Endodermal cell (in vitro differentiated cells): ENCODE measurements around the gene MDH1B. TPM values are rescaled to one million over a fixed set of nuclear protein-coding genes. Genes with fewer than 3 reads are reported as not detected.

Source experiments
- DNase-seq: peaks from one replicate; pipeline ENCODE4 v3.0.0-alpha.2; 2017
- H3K27ac ChIP-seq: 2 replicates; pipeline ENCODE4 v1.5.1; 2013; ENCODE audit warnings: mild to moderate bottlenecking, low read depth, low read length, moderate library complexity
- H3K27me3 ChIP-seq: 2 replicates; pipeline ENCODE4 v1.6.1; 2013; ENCODE audit warnings: mild to moderate bottlenecking, low read length, moderate library complexity; ENCODE audit not compliant: insufficient read depth, control insufficient read depth, poor library complexity, severe bottlenecking
- H3K36me3 ChIP-seq: 2 replicates; pipeline ENCODE4 v1.7.0; 2013; ENCODE audit warnings: mild to moderate bottlenecking, low read length, moderate library complexity; ENCODE audit not compliant: control insufficient read depth, insufficient read depth
- H3K4me1 ChIP-seq: one replicate; pipeline ENCODE4 v1.7.0; 2013; ENCODE audit warnings: low read length; ENCODE audit not compliant: control insufficient read depth, insufficient read depth
- H3K4me3 ChIP-seq: 2 replicates; pipeline ENCODE4 v1.5.1; 2013; ENCODE audit warnings: mild to moderate bottlenecking, low read length, moderate library complexity
- H3K9ac ChIP-seq: 2 replicates; pipeline ENCODE4 v1.6.1; 2013; ENCODE audit warnings: mild to moderate bottlenecking, low read length, moderate library complexity; ENCODE audit not compliant: poor library complexity, severe bottlenecking; ENCODE audit errors: extremely low read depth
- H3K9me3 ChIP-seq: 2 replicates; pipeline ENCODE4 v1.6.1; 2013; ENCODE audit warnings: mild to moderate bottlenecking, low read length, moderate library complexity; ENCODE audit not compliant: control insufficient read depth
- H3K27ac Mint-ChIP-seq: 2 replicates; pipeline ENCODE4 v1.8.0; 2020; ENCODE audit warnings: mixed read lengths
- H3K27me3 Mint-ChIP-seq: 2 replicates; pipeline ENCODE4 v1.8.0; 2021; ENCODE audit warnings: mild to moderate bottlenecking, mixed read lengths; ENCODE audit not compliant: insufficient read depth
- H3K36me3 Mint-ChIP-seq: 2 replicates; pipeline ENCODE4 v1.8.0; 2020; ENCODE audit warnings: low read depth, mixed read lengths
- H3K4me1 Mint-ChIP-seq: 2 replicates; pipeline ENCODE4 v1.8.0; 2020; ENCODE audit warnings: mixed read lengths
- H3K4me3 Mint-ChIP-seq: 2 replicates; pipeline ENCODE4 v1.8.0; 2020; ENCODE audit warnings: mild to moderate bottlenecking, moderate library complexity, mixed read lengths
- H3K9me3 Mint-ChIP-seq: 2 replicates; pipeline ENCODE4 v1.8.0; 2020; ENCODE audit warnings: mild to moderate bottlenecking, mixed read lengths
- WGBS, 2 experiments: methylation state at CpG; one replicate each; pipeline versions ENCODE4 v1.1.5 to v1.1.7; 2013; ENCODE audit warnings: missing lambda C conversion rate in 2 of 2, mixed read lengths in 1 of 2; ENCODE audit not compliant: insufficient coverage in 1 of 2, insufficient read length in 1 of 2; 5-methylcytosine and 5-hydroxymethylcytosine counted together
- total RNA-seq, 2 donors: library from RNA; stranded (reverse); fragmentation: NEBNext Ultra II Directional in 1 of 2; extraction: Animal tissue kit (Norgen Biotek cat#: 25700) in 1 of 2; gene quantifications; 2 replicates in 1 of 2; 3 replicates in 1 of 2; pipeline ENCODE4 v1.2.1, GENCODE V29; 2021
- TF ChIP-seq, protein P1 (sequence below): fragments of 200-600 bp; sonication (generic); conservative IDR thresholded peaks from 2 replicates; pipeline ENCODE4 v1.5.0; 2021; ENCODE audit warnings: antibody characterized with exemption, mild to moderate bottlenecking

Gene MDH1B
- total RNA-seq, 2 donors from 2014 or later: 1.5 to 2.9 TPM

DNA sequence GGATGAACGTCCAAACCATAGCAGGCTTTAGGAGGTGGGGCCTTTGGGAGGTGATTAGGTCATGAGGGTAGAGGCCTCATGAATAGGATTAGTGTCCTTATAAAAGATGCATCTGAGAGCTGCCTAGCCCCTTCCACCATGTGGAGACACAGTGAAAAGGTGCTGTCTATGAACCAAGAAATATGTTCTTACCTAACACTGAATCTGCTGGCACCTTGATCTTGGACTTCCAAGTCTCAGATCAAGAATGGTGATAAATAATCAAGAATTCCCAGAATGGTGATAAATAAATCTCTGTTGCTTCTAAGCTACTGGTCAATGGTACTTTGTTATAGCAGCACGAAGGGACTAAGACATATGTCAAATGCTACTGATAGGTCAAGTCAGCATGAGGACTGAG, 31.8 kb downstream of the MDH1B start:
- WGBS, 2 experiments: 88 to 91% methylated on average over 1 to 2 of the region's 2 CpGs
- Mint-ChIP-seq H3K27me3 (no peaks in the 10 kb centered on the region), H3K4me3 (no peak overlapping the region), H3K36me3 (no peaks in the 10 kb centered on the region), H3K9me3 (no peaks in the 10 kb centered on the region), H3K4me1 (no peaks in the 10 kb centered on the region), H3K27ac (no peak overlapping the region)
- no peaks in the 10 kb centered on the region for H3K36me3 ChIP-seq
- H3K4me3 ChIP-seq: no peak overlapping the region
- no peaks in the 10 kb centered on the region for H3K27me3 ChIP-seq
- H3K27ac ChIP-seq: no peak overlapping the region
- H3K9ac ChIP-seq: no peak overlapping the region
- H3K4me1 ChIP-seq: no peaks in the 10 kb centered on the region
- H3K9me3 ChIP-seq: no peaks in the 10 kb centered on the region
- DNase-seq: no peak
- TF ChIP-seq, protein P1, sequence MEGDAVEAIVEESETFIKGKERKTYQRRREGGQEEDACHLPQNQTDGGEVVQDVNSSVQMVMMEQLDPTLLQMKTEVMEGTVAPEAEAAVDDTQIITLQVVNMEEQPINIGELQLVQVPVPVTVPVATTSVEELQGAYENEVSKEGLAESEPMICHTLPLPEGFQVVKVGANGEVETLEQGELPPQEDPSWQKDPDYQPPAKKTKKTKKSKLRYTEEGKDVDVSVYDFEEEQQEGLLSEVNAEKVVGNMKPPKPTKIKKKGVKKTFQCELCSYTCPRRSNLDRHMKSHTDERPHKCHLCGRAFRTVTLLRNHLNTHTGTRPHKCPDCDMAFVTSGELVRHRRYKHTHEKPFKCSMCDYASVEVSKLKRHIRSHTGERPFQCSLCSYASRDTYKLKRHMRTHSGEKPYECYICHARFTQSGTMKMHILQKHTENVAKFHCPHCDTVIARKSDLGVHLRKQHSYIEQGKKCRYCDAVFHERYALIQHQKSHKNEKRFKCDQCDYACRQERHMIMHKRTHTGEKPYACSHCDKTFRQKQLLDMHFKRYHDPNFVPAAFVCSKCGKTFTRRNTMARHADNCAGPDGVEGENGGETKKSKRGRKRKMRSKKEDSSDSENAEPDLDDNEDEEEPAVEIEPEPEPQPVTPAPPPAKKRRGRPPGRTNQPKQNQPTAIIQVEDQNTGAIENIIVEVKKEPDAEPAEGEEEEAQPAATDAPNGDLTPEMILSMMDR: no peak

DNA sequence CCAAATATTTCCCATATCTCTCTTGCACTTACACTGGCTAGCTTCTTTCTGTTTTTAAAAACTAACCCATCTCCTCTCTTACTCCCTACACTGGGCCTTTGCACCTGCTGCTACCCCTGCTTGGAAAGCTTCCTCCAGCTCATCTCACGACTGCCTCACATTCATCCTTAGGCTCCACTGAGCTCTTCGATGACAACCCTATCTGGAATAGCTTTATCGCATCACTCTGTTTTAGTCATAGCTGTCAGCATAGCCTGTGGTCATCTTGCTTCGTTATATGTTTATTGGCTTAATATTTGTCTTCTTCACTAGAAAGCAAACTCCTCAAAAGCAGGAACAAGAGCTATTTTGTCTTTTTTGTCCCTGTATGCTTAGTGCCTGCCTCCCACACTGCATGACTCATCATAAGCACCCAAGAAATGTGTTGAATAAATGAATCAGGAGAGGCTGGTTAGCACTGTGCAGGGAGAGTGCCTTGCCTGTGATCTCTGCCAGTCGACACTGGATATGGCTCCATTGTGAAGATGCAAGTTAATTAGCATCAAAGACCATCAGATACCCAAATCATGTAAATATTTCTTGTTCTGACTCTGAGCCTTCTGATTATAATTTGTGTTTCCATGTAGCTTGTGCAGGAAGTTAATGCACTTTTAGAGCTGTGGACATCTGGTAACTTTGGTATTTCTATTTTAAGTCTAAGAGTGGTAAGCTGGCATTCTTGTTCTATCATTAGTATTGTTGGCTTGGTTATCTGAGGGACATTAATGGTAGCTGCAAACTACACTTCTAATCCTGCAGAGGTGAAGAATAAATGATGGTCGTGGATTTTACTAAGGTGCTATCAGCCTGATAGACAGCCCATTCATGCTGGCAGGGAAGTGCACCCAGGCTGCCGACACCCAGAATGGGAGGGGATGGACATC, 36.6 kb downstream of the MDH1B start:
- H3K36me3 Mint-ChIP-seq: no peaks in the 10 kb centered on the region
- H3K9me3 Mint-ChIP-seq: no peaks in the 10 kb centered on the region
- H3K27ac Mint-ChIP-seq: no peak overlapping the region
- Histone ChIP-seq H3K4me1 (no peaks in the 10 kb centered on the region), H3K9me3 (no peaks in the 10 kb centered on the region), H3K4me3 (no peak overlapping the region), H3K9ac (no peak overlapping the region), H3K36me3 (no peaks in the 10 kb centered on the region), H3K27ac (no peak overlapping the region), H3K27me3 (no peaks in the 10 kb centered on the region)
- H3K4me3 Mint-ChIP-seq: no peak overlapping the region
- H3K4me1 Mint-ChIP-seq: no peaks in the 10 kb centered on the region
- 87 to 91% methylated on average over 6 to 7 of the region's 7 CpGs for WGBS, 2 experiments
- DNase-seq: no peak
- TF ChIP-seq, protein P1: no peak
- no peaks in the 10 kb centered on the region for H3K27me3 Mint-ChIP-seq

DNA sequence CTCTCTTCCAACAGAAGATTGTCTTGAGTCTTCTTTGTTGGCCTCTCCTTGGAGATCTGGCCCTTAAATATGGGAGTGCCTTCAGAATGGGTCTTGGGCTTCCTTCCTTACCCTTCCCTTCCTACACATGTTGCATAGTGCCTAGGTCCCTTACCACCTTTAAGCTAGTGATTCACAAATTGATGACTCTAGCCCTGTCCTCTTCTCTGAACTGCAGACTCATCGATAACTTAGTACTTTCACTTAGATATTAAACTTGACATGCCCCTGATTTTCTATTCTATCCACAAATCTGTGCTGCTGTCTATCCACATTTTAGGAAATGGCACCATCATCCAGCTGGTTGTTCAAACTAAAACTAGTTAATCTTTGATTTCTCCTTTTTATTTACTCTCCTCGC, 37.8 kb downstream of the MDH1B start:
- Mint-ChIP-seq H3K27ac (no peak overlapping the region), H3K9me3 (peaks cover 2% of the 10 kb centered on the region), H3K27me3 (no peaks in the 10 kb centered on the region), H3K4me3 (no peak overlapping the region), H3K4me1 (no peaks in the 10 kb centered on the region), H3K36me3 (no peaks in the 10 kb centered on the region)
- no peaks in the 10 kb centered on the region for H3K36me3 ChIP-seq
- H3K27me3 ChIP-seq: no peaks in the 10 kb centered on the region
- no peak overlapping the region for H3K9ac ChIP-seq
- H3K9me3 ChIP-seq: no peaks in the 10 kb centered on the region
- 89 to 94% methylated on average over 2 of the region's 2 CpGs for WGBS, 2 experiments
- TF ChIP-seq, protein P1: no peak
- no peak for DNase-seq
- H3K4me3 ChIP-seq: no peak overlapping the region
- H3K27ac ChIP-seq: no peak overlapping the region
- H3K4me1 ChIP-seq: no peaks in the 10 kb centered on the region
